ENCODE measurements around the gene KCNJ4.

DNA sequence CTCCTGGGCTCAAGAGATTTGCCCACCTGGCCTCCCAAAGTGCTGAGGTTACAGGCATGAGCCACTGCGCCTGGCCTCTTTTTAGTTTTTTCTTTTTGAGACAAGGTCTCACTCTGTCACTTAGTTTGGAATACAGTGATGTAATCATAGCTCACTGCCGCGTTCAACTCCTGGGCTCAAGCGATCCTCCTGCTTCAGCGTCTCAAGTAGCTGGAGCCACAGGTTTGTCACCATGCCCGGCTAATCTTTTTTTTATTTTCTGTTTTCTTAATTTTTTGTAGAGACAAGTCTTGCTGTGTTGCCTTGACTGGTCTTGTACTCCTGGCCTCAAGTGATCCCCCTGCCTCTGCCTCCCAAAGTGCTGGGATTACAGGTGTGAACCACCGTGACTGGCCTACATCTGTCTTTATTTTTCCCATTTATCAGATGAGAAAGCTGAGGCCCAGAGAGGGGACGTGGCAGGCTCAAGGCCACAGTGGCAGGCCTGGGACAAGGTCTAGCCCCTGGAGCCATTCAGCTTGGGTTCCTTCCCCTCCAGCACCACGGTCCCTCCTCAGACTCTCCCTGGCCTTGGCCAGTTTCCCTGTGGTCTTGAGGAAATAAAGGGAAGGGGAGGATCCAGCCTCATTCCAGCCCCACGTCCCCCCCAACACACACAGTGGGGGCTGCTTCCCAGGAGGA, 10.1 kb upstream of the KCNJ4 start:
- TF ChIP-seq, protein P1, sequence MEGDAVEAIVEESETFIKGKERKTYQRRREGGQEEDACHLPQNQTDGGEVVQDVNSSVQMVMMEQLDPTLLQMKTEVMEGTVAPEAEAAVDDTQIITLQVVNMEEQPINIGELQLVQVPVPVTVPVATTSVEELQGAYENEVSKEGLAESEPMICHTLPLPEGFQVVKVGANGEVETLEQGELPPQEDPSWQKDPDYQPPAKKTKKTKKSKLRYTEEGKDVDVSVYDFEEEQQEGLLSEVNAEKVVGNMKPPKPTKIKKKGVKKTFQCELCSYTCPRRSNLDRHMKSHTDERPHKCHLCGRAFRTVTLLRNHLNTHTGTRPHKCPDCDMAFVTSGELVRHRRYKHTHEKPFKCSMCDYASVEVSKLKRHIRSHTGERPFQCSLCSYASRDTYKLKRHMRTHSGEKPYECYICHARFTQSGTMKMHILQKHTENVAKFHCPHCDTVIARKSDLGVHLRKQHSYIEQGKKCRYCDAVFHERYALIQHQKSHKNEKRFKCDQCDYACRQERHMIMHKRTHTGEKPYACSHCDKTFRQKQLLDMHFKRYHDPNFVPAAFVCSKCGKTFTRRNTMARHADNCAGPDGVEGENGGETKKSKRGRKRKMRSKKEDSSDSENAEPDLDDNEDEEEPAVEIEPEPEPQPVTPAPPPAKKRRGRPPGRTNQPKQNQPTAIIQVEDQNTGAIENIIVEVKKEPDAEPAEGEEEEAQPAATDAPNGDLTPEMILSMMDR (IDR thresholded peaks at IDR 0.05): no peak
- TF ChIP-seq POLR2A (IDR thresholded peaks at IDR 0.05): no peak

All from thyroid gland (tissue), 4 donors.